Stimulated activated CD8-positive, alpha-beta memory T cell treated with anti-CD3 and anti-CD28 coated beads, Interleukin-12 subunit alpha, Interleukin-12 subunit beta, amount 100 ng/mL, for 24 hours (primary cell): Measurements from ENCODE around the gene MID1.

Experiments
- DNase-seq: peaks from one replicate; pipeline ENCODE4 v3.0.0-alpha.2; 2020; ENCODE audit errors: extremely low read depth

The MID1 gene

DNA sequence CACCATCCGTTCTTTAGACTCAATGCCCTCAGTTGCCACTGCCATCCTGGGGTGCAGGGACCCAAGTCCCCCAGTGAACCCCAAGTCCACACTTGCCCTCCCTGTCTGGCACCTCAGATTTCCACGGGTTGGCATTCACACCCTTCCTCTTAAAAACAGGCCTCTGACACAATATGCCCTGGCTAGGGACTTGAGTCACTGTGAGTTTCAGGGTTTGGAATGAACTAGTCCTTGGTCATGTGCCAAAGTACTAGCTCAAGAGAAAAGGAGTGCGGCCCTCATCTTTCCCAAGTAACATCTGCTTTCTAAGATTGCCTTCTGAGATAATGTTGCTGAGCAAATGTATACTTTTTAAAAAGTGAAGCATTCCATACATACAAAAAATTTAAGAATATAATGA lies 134.0 kb downstream of the MID1 start:
- DNase-seq, result no peak

DNA sequence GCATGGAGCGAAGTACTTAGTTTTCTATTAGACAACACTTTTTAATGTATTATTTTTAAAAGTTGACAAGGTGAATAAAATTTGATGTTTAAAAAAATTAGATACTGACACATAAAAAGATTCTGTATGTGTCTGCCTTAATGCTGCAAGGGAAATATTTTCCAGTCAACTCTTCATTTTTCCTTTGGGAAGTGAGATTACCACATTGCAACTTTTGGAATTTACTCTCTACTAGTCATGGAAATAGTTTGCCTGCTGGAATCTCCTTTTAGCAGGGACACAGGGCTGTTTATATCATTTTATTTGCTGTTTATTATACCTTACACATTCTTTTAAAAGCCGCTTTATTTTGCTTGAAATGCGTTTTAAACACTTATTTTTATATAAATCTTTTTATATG lies 135.1 kb downstream of the MID1 start:
- DNase-seq, result no peak

GRCh38 chrX:10484683-10485247 lies 135.6 kb downstream of the MID1 start:
- no peak for DNase-seq

DNA sequence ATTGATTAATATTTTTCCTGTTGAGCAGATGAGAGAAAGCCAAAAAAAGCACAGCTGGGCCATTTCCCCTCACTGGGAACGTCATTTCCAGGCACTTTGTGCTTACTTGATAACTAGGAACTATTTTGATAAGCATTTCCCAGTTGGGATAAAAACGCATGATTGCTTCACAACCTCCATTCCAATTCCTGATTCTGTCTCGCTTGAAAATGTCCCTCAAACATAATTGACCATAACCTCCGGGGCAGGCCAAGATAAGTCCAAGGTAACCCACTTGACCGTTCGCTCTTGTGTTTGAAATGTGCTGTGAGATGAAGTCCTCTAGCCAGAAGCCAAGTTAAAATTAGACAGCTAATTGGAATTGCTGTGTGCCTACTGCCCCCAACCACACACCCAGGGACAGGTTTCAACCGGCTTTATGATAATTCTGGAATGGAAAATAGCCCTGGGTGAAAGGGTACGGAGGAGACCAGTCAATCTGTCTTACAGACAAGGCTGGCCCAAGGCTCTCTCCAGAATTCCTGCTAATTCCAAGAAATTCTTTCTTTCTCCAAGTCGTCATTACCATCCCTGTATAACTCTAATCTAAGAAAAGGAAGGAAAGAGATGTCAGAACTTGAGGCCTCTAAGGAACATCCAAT lies 137.1 kb downstream of the MID1 start:
- DNase-seq, result no peak

- no peak for DNase-seq
Observed at GRCh38 chrX:10482708-10483107, 137.7 kb downstream of the MID1 start.

- no peak for DNase-seq
Observed at GRCh38 chrX:10482261-10482660, 138.1 kb downstream of the MID1 start.

GRCh38 chrX:10480861-10481260 lies 139.5 kb downstream of the MID1 start:
- DNase-seq, result no peak

DNA sequence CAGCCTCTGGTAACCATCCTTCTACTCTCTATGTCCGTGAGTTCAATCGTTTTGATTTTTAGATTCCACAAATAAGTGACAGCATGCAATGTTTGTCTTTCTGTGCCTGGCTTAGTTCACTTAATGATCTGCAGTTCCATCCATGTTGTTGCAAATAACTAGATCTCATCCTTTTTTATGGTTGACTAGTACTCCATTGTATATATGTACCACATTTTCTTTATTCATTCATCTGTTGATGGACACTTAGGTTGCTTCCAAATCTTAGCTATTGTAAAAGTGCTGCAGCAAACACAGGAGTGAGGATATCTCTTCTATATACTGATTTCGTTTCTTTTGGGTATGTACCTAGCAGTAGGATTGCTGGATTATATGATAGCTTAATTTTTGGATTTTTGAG lies 140.9 kb downstream of the MID1 start:
- DNase-seq, result no peak

- no peak for DNase-seq
Observed at GRCh38 chrX:10477525-10477924, 142.9 kb downstream of the MID1 start.

- DNase-seq, result no peak
Observed at GRCh38 chrX:10474913-10475568, 145.3 kb downstream of the MID1 start.

DNA sequence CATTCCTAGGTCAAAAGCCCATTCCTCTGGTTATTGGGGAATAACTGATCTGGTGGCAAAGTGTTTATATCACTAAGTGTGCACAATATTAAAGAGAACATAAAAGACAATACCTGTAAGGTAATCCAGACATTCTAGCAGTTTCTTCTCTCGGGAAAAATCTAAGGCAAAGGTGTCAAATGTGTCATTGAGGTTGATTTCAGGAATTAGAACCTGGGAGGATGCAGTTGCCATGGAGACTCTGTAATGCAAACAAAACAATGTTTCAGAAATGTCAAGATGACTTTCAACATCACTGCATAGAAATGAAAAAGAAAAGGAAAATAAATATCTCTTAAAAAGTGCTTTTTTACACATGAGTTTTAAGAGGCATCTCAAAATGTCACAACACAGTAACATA lies 145.9 kb downstream of the MID1 start:
- no peak for DNase-seq

DNA sequence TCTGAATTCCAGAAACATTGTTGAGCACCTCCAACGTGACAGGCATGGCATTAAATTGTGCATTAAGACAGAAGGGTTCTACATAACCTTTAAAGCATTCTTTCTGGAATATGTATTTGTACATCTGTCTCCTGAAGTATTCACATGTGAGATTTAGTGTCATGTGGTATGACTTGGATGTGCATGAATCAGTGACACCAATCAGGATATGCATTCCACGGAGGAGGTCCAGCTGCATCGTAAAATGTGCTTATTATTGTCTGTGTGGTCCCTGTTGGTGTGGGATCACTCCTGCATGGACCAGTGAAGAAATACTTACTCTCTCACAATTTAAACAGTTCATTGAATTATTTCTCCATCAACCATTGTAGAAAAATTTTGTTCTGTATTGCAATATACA lies 149.0 kb downstream of the MID1 start:
- no peak for DNase-seq

- DNase-seq, result no peak
Observed at GRCh38 chrX:10470009-10470408, 150.4 kb downstream of the MID1 start.

DNA sequence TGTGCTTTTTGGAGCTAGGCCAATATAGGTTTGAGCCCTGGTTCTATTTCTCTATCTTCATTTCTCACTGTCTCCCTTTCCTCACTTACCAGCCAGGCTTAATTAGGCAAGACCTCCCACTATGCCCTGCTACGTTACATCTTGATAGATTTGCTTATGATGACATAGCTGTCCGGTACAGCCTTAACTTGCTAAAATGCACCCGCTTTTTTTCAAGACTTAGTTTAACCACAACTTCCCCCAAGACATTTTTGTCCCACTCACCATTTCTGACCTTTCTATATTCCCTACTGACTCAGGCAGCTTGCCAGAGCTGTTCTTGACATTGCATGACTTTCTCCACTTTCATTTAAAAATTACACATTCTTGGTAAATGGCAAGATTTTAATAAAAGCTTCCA lies 152.6 kb downstream of the MID1 start:
- DNase-seq, result no peak

GRCh38 chrX:10465254-10465653 lies 155.1 kb downstream of the MID1 start:
- no peak for DNase-seq

DNA sequence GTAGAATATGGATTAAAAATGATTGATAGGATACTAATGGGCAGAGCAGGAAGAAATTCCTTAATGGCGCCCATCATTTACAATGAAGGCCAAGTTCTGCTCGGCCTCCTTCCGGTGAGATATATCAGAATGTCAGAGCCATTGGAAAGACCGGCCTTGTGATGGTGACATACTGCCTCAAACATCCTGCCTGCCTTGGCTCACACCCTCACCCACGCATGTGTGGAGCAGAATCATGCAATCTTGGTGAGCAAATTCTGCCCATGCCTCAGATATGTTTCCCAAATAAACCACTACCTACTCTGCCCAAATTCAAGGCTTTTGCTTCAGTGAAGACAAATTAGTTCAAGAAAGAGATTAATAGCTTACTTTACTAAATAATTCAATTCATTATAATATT lies 163.3 kb downstream of the MID1 start:
- no peak for DNase-seq

- no peak for DNase-seq
Observed at GRCh38 chrX:10453945-10454344, 166.4 kb downstream of the MID1 start.

DNA sequence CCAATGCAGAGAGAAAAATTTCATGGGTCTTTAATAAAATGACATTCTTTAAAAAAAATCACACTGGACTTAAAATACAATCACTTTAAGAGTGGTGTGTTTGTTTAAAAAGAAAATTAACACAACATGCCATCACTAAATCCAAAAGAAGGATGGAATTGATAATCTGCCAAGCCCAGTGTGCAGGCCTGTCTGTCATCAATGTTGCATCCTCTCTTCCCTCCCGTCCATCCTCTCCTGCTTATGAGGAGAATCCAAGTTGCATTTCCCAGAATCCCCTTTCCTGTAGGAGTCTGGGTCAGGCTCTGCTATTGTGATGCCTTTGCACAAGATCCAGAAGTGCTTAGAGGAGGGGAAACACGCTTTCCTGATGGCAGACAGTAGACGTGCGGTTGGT lies 169.4 kb downstream of the MID1 start:
- no peak for DNase-seq

GRCh38 chrX:10450229-10450958 lies 170.0 kb downstream of the MID1 start:
- DNase-seq, result no peak

GRCh38 chrX:10447564-10448214 lies 172.7 kb downstream of the MID1 start:
- DNase-seq, result no peak

- DNase-seq, result no peak
Observed at GRCh38 chrX:10444204-10444603, 176.2 kb downstream of the MID1 start.

GRCh38 chrX:10441464-10441863 lies 178.9 kb downstream of the MID1 start:
- DNase-seq, result no peak
